Neural cell (in vitro differentiated cells): ENCODE results near the gene MOB2. TPM values are rescaled to one million over a fixed set of nuclear protein-coding genes. Genes with fewer than 3 reads are reported as not detected.

ENCODE experiments used
- H2AFZ ChIP-seq: fragments of 200-600, 300-800 bp; sonication (generic), shearing (Covaris generic); 2 replicates; pipeline ENCODE4 v1.6.0; 2014; ENCODE audit warnings: low read depth, mild to moderate bottlenecking, antibody characterized with exemption, low read length, moderate library complexity
- H3F3A ChIP-seq: fragments of 200-600 bp; shearing (Covaris generic); 2 replicates; pipeline ENCODE4 v1.6.1; 2016; ENCODE audit warnings: mild to moderate bottlenecking, moderate library complexity, mixed read lengths, antibody characterized with exemption, low read length; ENCODE audit not compliant: insufficient read depth, poor library complexity, severe bottlenecking
- H3K27ac ChIP-seq: fragments of 200-600, 300-800 bp; sonication (generic), shearing (Covaris generic); 2 replicates; pipeline ENCODE4 v1.5.1; 2014; ENCODE audit warnings: mild to moderate bottlenecking, low read length, moderate library complexity
- H3K27me3 ChIP-seq: fragments of 300-800, 200-600 bp; sonication (generic), shearing (Covaris generic); 2 replicates; pipeline ENCODE4 v1.6.0; 2014; ENCODE audit warnings: mild to moderate bottlenecking, low read depth, low read length, moderate library complexity; ENCODE audit not compliant: insufficient read depth
- H3K36me3 ChIP-seq: fragments of 300-800, 200-600 bp; sonication (generic), shearing (Covaris generic); 2 replicates; pipeline ENCODE4 v1.5.1; 2014; ENCODE audit warnings: mild to moderate bottlenecking, antibody characterized with exemption, low read length, moderate library complexity; ENCODE audit not compliant: insufficient read depth
- H3K4me2 ChIP-seq: fragments of 300-800, 200-600 bp; sonication (generic), shearing (Covaris generic); 2 replicates; pipeline ENCODE4 v1.6.0; 2014; ENCODE audit warnings: mild to moderate bottlenecking, low read length
- H3K4me3 ChIP-seq: fragments of 300-800, 200-600 bp; sonication (generic), shearing (Covaris generic); 2 replicates; pipeline ENCODE4 v1.5.1; 2014; ENCODE audit warnings: mild to moderate bottlenecking, low read length, moderate library complexity
- H3K79me2 ChIP-seq: fragments of 200-600 bp; shearing (Covaris generic); replicated peaks from 2 replicates; pipeline ENCODE4 v1.6.0; 2014; ENCODE audit warnings: mild to moderate bottlenecking, low read length, moderate library complexity; ENCODE audit not compliant: insufficient read depth
- H3K9ac ChIP-seq: fragments of 300-800, 200-600 bp; sonication (generic), shearing (Covaris generic); 2 replicates; pipeline ENCODE4 v1.6.1; 2016; ENCODE audit warnings: mild to moderate bottlenecking, low read length, mixed read lengths
- H3K9me2 ChIP-seq: fragments of 200-600 bp; shearing (Covaris generic); 2 replicates; pipeline ENCODE4 v1.6.1; 2016; ENCODE audit warnings: mild to moderate bottlenecking, low read length, mixed read lengths; ENCODE audit not compliant: insufficient read depth
- H3K9me3 ChIP-seq: fragments of 200-600, 300-800 bp; sonication (generic), shearing (Covaris generic); 2 replicates; pipeline ENCODE4 v1.6.1; 2016; ENCODE audit warnings: mild to moderate bottlenecking, mixed run types, low read length, moderate library complexity, mixed read lengths
- H4K20me1 ChIP-seq: fragments of 200-600 bp; shearing (Covaris generic); 2 replicates; pipeline ENCODE4 v1.6.1; 2016; ENCODE audit warnings: mild to moderate bottlenecking, mixed run types; ENCODE audit not compliant: insufficient read depth
- EP300 ChIP-seq: fragments of 450-650 bp; conservative IDR thresholded peaks from 2 replicates; pipeline ENCODE4 v1.6.1; 2014; ENCODE audit warnings: antibody characterized with exemption, mild to moderate bottlenecking, moderate library complexity; ENCODE audit not compliant: poor library complexity, severe bottlenecking
- EZH2 ChIP-seq: fragments of 200-600, 300-800 bp; shearing (Covaris generic), sonication (generic); IDR thresholded peaks from 2 replicates; pipeline ENCODE4 v1.6.1; 2014; ENCODE audit warnings: antibody characterized with exemption, low read length, borderline replicate concordance, mild to moderate bottlenecking; ENCODE audit not compliant: insufficient read depth, poor library complexity, severe bottlenecking
- MXI1 ChIP-seq: fragments of 450-650 bp; conservative IDR thresholded peaks from 2 replicates; pipeline ENCODE4 v1.6.1; 2014; ENCODE audit warnings: antibody characterized with exemption, mild to moderate bottlenecking; ENCODE audit not compliant: poor library complexity, severe bottlenecking
- POLR2AphosphoS5 ChIP-seq: IDR thresholded peaks from 2 replicates; pipeline ENCODE4 v1.6.1; 2012
- RAD21 ChIP-seq: fragments of 450-650 bp; conservative IDR thresholded peaks from 2 replicates; pipeline ENCODE4 v1.6.1; 2014; ENCODE audit warnings: antibody characterized with exemption, mild to moderate bottlenecking, moderate library complexity
- SMC3 ChIP-seq: fragments of 450-650 bp; conservative IDR thresholded peaks from 2 replicates; pipeline ENCODE4 v1.6.1; 2014; ENCODE audit warnings: antibody characterized with exemption, mild to moderate bottlenecking, moderate library complexity; ENCODE audit not compliant: poor library complexity
- TAF1 ChIP-seq: IDR thresholded peaks from 2 replicates; pipeline ENCODE4 v1.6.1; 2012; ENCODE audit warnings: low read depth
- polyA plus RNA-seq: library from polyadenylated mRNA; depleted of rRNA; stranded (reverse); fragments of >200 nt; gene quantifications from 2 replicates; pipeline ENCODE4 v1.2.3, GENCODE V29; 2014
- TF ChIP-seq, protein P1 (sequence below): IDR thresholded peaks from 2 replicates; pipeline ENCODE4 v1.6.1; 2012; ENCODE audit warnings: borderline replicate concordance
- TF ChIP-seq, protein P2 (sequence below): fragments of 450-650 bp; IDR thresholded peaks from 2 replicates; pipeline ENCODE4 v1.5.1; 2014; ENCODE audit warnings: antibody characterized with exemption, mild to moderate bottlenecking, moderate library complexity; ENCODE audit not compliant: poor library complexity, severe bottlenecking

Gene MOB2
- polyA plus RNA-seq, 1 donor from 2014 or later, result 33.2 TPM

DNA sequence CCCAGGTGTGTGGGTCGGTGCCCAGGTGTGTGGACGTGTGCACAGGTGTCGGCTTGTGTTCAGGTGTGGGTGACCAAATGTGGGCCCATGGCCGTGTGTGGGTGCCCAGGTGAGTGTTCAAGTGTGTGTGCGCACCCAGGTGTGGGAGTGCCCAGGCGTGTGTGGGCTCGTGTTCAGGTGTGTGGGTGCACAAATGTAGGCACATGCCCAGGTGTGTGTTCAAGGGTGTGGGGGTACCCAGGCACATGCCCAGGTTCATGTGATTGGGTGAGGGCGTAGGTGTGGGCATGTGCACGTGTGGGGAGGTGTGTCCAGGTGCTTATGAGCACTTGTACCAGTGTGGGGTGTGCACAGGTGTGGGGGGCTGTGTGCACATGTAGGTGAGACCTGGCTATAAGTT is 42.8 kb downstream of the MOB2 start:
- no peak overlapping the region for H2AFZ ChIP-seq
- no peaks in the 10 kb centered on the region for H4K20me1 ChIP-seq
- H3K79me2 ChIP-seq, result no peaks in the 10 kb centered on the region
- H3K27me3 ChIP-seq, result no peaks in the 10 kb centered on the region
- H3K36me3 ChIP-seq, result no peaks in the 10 kb centered on the region
- H3F3A ChIP-seq, result no peaks in the 10 kb centered on the region
- no peak overlapping the region for H3K9ac ChIP-seq
- no peak for TF ChIP-seq EZH2
- no peaks in the 10 kb centered on the region for H3K9me2 ChIP-seq
- H3K9me3 ChIP-seq, result no peaks in the 10 kb centered on the region
- no peak overlapping the region for H3K4me3 ChIP-seq
- no peak overlapping the region for H3K27ac ChIP-seq
- no peak overlapping the region for H3K4me2 ChIP-seq

GRCh38 chr11:1442807-1443366 is 43.7 kb downstream of the MOB2 start:
- no peak overlapping the region for H2AFZ ChIP-seq
- no peaks in the 10 kb centered on the region for H3K9me3 ChIP-seq
- H3K4me2 ChIP-seq, result no peak overlapping the region
- no peak overlapping the region for H3K27ac ChIP-seq
- H3K36me3 ChIP-seq, result no peaks in the 10 kb centered on the region
- H4K20me1 ChIP-seq, result no peaks in the 10 kb centered on the region
- no peak for TF ChIP-seq MXI1
- TF ChIP-seq, protein P1, sequence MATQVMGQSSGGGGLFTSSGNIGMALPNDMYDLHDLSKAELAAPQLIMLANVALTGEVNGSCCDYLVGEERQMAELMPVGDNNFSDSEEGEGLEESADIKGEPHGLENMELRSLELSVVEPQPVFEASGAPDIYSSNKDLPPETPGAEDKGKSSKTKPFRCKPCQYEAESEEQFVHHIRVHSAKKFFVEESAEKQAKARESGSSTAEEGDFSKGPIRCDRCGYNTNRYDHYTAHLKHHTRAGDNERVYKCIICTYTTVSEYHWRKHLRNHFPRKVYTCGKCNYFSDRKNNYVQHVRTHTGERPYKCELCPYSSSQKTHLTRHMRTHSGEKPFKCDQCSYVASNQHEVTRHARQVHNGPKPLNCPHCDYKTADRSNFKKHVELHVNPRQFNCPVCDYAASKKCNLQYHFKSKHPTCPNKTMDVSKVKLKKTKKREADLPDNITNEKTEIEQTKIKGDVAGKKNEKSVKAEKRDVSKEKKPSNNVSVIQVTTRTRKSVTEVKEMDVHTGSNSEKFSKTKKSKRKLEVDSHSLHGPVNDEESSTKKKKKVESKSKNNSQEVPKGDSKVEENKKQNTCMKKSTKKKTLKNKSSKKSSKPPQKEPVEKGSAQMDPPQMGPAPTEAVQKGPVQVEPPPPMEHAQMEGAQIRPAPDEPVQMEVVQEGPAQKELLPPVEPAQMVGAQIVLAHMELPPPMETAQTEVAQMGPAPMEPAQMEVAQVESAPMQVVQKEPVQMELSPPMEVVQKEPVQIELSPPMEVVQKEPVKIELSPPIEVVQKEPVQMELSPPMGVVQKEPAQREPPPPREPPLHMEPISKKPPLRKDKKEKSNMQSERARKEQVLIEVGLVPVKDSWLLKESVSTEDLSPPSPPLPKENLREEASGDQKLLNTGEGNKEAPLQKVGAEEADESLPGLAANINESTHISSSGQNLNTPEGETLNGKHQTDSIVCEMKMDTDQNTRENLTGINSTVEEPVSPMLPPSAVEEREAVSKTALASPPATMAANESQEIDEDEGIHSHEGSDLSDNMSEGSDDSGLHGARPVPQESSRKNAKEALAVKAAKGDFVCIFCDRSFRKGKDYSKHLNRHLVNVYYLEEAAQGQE, result no peak
- peak overlapping the region; percentile 9 for H3K9ac ChIP-seq
- no peaks in the 10 kb centered on the region for H3K9me2 ChIP-seq
- H3K27me3 ChIP-seq, result no peaks in the 10 kb centered on the region
- H3K4me3 ChIP-seq, result no peak overlapping the region
- no peaks in the 10 kb centered on the region for H3F3A ChIP-seq
- H3K79me2 ChIP-seq, result no peaks in the 10 kb centered on the region

DNA sequence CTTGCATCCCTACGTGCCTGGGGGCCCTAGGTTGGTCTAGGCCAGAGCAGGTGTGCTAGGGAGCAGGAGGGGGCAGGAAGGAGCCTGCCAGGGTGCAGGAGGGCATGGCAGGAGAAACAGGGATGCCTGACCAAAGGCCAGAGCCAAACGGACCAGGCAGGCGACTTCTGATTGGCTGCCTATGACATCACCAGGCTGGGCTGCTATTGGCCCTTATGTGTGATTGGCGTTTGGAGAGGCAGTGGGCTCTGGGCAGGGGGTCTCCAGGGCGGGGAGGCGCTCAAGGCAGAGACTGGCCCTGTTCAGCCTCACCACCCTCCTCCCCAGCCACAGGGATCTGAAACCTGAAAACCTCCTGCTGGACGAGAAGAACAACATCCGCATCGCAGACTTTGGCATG is 44.4 kb downstream of the MOB2 start:
- H3K36me3 ChIP-seq, result no peaks in the 10 kb centered on the region
- no peak overlapping the region for H3K4me2 ChIP-seq
- H3K9ac ChIP-seq, result peak overlapping the region; percentile 9
- no peaks in the 10 kb centered on the region for H3F3A ChIP-seq
- H2AFZ ChIP-seq, result no peak overlapping the region
- H3K4me3 ChIP-seq, result peak overlapping the region; percentile 23
- H3K9me3 ChIP-seq, result no peaks in the 10 kb centered on the region
- no peaks in the 10 kb centered on the region for H3K9me2 ChIP-seq
- no peaks in the 10 kb centered on the region for H3K27me3 ChIP-seq
- TF ChIP-seq, protein P1, result no peak
- no peak for TF ChIP-seq MXI1
- no peak for TF ChIP-seq RAD21
- TF ChIP-seq SMC3, result no peak
- TF ChIP-seq, protein P2, sequence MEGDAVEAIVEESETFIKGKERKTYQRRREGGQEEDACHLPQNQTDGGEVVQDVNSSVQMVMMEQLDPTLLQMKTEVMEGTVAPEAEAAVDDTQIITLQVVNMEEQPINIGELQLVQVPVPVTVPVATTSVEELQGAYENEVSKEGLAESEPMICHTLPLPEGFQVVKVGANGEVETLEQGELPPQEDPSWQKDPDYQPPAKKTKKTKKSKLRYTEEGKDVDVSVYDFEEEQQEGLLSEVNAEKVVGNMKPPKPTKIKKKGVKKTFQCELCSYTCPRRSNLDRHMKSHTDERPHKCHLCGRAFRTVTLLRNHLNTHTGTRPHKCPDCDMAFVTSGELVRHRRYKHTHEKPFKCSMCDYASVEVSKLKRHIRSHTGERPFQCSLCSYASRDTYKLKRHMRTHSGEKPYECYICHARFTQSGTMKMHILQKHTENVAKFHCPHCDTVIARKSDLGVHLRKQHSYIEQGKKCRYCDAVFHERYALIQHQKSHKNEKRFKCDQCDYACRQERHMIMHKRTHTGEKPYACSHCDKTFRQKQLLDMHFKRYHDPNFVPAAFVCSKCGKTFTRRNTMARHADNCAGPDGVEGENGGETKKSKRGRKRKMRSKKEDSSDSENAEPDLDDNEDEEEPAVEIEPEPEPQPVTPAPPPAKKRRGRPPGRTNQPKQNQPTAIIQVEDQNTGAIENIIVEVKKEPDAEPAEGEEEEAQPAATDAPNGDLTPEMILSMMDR, result no peak
- TF ChIP-seq EP300, result no peak
- TF ChIP-seq TAF1, result no peak
- TF ChIP-seq EZH2, result no peak
- no peak for TF ChIP-seq POLR2AphosphoS5
- no peak overlapping the region for H3K27ac ChIP-seq
- no peaks in the 10 kb centered on the region for H3K79me2 ChIP-seq
- no peaks in the 10 kb centered on the region for H4K20me1 ChIP-seq
